HepG2 (cell line): ENCODE results near the gene DAPK3. TPM values are rescaled to one million over a fixed set of nuclear protein-coding genes. Genes with fewer than 3 reads are reported as not detected.
"Not testable (repeated sequence)": the region's sequence is repeated elsewhere in the genome, so short reads cannot be mapped to it uniquely, and the experiment has no call there.

Experiments
- ATAC-seq: fragments of 200-7000 bp; cut with Tn5 transposase; 3 replicates; pipeline ENCODE4 v1.9.1; 2020; ENCODE audit warnings: mild to moderate bottlenecking, moderate library complexity
- BruUV-seq: library from RNA; stranded (reverse); fragments of 400-500 nt; replicated peaks from 2 replicates; lab custom pipeline; 2021; lab: Mats Ljungman, UMichigan
- CTCF ChIA-PET: fragments of 300-600 bp; formaldehyde crosslinking; extraction: SDS; loops from one replicate; lab custom pipeline; 2021; ENCODE audit warnings: low total read pairs, inconsistent platforms, low intra/inter-chr PET ratio; lab: Yijun Ruan, JAX
- POLR2A ChIA-PET: fragments of 350-600 bp; sonication (Branson Sonifier 250); formaldehyde crosslinking; loops from one replicate; lab custom pipeline; 2020; ENCODE audit warnings: antibody characterized with exemption, inconsistent platforms; lab: Yijun Ruan, JAX
- DNase-seq: peaks from one replicate; pipeline ENCODE4 v3.0.0-alpha.2; 2015; ENCODE audit warnings: low spot score
- FAIRE-seq: peaks from 3 replicates; lab custom pipeline; 2011; peaks lifted over from hg19 to GRCh38; lab: Jason Lieb, UNC
- H2AFZ ChIP-seq: one replicate; pipeline ENCODE4 v1.6.1; 2011; ENCODE audit warnings: low read length, inconsistent platforms
- H3K27ac ChIP-seq: fragments of 300-600 bp; 3 replicates; pipeline ENCODE4 v1.8.0; 2011; ENCODE audit warnings: mixed run types, mild to moderate bottlenecking, mixed read lengths, low read length, inconsistent platforms; ENCODE audit not compliant: insufficient read depth; ENCODE audit errors: extremely low read length
- H3K27me3 ChIP-seq, 2 experiments: fragments of 200-600 bp in 1 of 2; 2 replicates in 1 of 2; 3 replicates in 1 of 2; pipeline versions ENCODE4 v1.6.0 to v1.8.0; 2011; ENCODE audit warnings: low read length in 2 of 2, mild to moderate bottlenecking in 2 of 2, moderate library complexity in 2 of 2, inconsistent platforms in 1 of 2; ENCODE audit not compliant: insufficient read depth in 2 of 2, control insufficient read depth in 1 of 2
- H3K36me3 ChIP-seq, 2 experiments: fragments of 200-600 bp in 1 of 2; replicated peaks in 1 of 2; 2 replicates in 1 of 2; 3 replicates in 1 of 2; pipeline versions ENCODE4 v1.5.1 to v1.8.0; 2011; ENCODE audit warnings: low read length in 2 of 2, inconsistent platforms in 1 of 2; ENCODE audit not compliant: insufficient read depth in 2 of 2, control insufficient read depth in 1 of 2
- H3K4me1 ChIP-seq: 2 replicates; pipeline ENCODE4 v1.5.1; 2012; ENCODE audit warnings: low read length, inconsistent platforms; ENCODE audit not compliant: insufficient read depth
- H3K4me2 ChIP-seq: 2 replicates; pipeline ENCODE4 v1.6.0; 2011; ENCODE audit warnings: low read depth, low read length, inconsistent platforms
- H3K4me3 ChIP-seq, 3 experiments: fragments of 200-600 bp in 1 of 3; sonication (generic), shearing (Covaris generic) in 1 of 3; replicated peaks in 1 of 3; 2 replicates each; pipeline ENCODE4 v1.5.1; 2011 to 2016; ENCODE audit warnings: low read length in 3 of 3, inconsistent platforms in 2 of 3, low read depth in 2 of 3, mild to moderate bottlenecking in 2 of 3, control low read depth in 1 of 3, mixed read lengths in 1 of 3; ENCODE audit not compliant: insufficient read depth in 1 of 3
- H3K79me2 ChIP-seq: one replicate; pipeline ENCODE4 v1.6.1; 2011; ENCODE audit warnings: low read length, inconsistent platforms; ENCODE audit not compliant: insufficient read depth
- H3K9ac ChIP-seq: 2 replicates; pipeline ENCODE4 v1.6.0; 2011; ENCODE audit warnings: mild to moderate bottlenecking, low read depth, low read length, inconsistent platforms; ENCODE audit not compliant: insufficient read depth
- H3K9me3 ChIP-seq: 2 replicates; pipeline ENCODE4 v1.5.1; 2012; ENCODE audit warnings: mild to moderate bottlenecking, low read length
- H4K20me1 ChIP-seq: 2 replicates; pipeline ENCODE4 v1.6.0; 2011; ENCODE audit warnings: inconsistent platforms, mild to moderate bottlenecking, low read length, moderate library complexity; ENCODE audit not compliant: insufficient read depth
- RARA ChIP-seq: IDR thresholded peaks from 2 replicates; pipeline ENCODE4 v1.6.1; 2016; ENCODE audit warnings: missing genetic modification reagents, missing compliant biosample characterization
- WGBS: methylation state at CpG from one replicate; pipeline ENCODE4 v1.1.6; 2017; ENCODE audit warnings: low lambda C conversion rate; 5-methylcytosine and 5-hydroxymethylcytosine counted together
- in situ Hi-C: cut with HindIII; loops from 2 replicates; pipeline ENCODE4 v1.10.0; 2017; ENCODE audit warnings: low pct_unique_long_range_greater_than_20kb; ENCODE audit not compliant: extremely low pct_ligation_motif_present
- intact Hi-C: fragments of 100-400 bp; cut with micrococcal nuclease; formaldehyde crosslinking; loops from one replicate; pipeline ENCODE4 v1.10.0; 2022; ENCODE audit not compliant: unreplicated experiment
- polyA plus RNA-seq, 8 experiments: library from polyadenylated mRNA; depleted of rRNA in 3 of 8; stranded (reverse) in 7 of 8; unstranded in 1 of 8; fragments of >200 nt; fragmentation: Illumina TruSeq in 4 of 8; extraction: Trizol in 4 of 8; gene quantifications; 2 replicates each; pipeline versions ENCODE4 v1.2.1 to v1.2.3, GENCODE V29; 2011 to 2016; ENCODE audit warnings: low read depth in 4 of 8, missing spikeins in 1 of 8, mixed read lengths in 1 of 8; ENCODE audit not compliant: insufficient read depth in 1 of 8
- total RNA-seq, 5 experiments: library from RNA; depleted of rRNA; stranded (reverse); fragments of >200 nt; fragmentation: Illumina TruSeq; extraction: Trizol; gene quantifications; 2 replicates each; pipeline ENCODE4 v1.2.3, GENCODE V29; 2016; ENCODE audit warnings: low read depth in 1 of 5
- TF ChIP-seq, protein P1 (sequence below): sonication (generic); formaldehyde crosslinking; IDR thresholded peaks from 2 replicates; pipeline ENCODE4 v1.4.0; 2020; ENCODE audit warnings: missing genetic modification reagents, borderline replicate concordance

The DAPK3 gene
- total and polyA plus RNA-seq, 2 of the 13 experiments (the other 11 are each of a cell fraction or from before 2014, with no cell fraction given): 30.5 to 37.3 TPM

DNA sequence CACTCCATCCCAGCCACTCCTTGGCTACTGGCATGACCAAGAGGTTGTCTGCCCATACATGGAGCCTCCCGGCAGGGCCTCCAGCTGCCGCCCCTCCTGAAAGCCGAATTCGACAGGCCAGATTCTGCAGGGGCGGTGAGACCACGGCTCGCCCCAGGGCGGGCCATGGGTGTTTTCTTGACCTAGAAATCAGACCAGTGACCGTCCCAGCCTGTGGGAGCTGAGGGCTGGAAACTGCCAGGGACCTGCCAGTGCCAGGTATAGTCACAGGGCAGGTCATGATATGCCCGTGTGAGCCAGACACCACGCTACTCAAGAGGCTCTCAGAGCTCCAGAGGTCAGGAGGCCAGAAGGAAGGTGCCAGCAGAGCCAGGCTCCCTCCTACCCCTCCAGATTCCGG lies 16.8 kb downstream of the DAPK3 start (continued):
- TF ChIP-seq, protein P1, sequence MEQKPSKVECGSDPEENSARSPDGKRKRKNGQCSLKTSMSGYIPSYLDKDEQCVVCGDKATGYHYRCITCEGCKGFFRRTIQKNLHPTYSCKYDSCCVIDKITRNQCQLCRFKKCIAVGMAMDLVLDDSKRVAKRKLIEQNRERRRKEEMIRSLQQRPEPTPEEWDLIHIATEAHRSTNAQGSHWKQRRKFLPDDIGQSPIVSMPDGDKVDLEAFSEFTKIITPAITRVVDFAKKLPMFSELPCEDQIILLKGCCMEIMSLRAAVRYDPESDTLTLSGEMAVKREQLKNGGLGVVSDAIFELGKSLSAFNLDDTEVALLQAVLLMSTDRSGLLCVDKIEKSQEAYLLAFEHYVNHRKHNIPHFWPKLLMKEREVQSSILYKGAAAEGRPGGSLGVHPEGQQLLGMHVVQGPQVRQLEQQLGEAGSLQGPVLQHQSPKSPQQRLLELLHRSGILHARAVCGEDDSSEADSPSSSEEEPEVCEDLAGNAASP (CRISPR knock-in tag): no peak
- TF ChIP-seq, all 625 proteins: peak for 0

DNA sequence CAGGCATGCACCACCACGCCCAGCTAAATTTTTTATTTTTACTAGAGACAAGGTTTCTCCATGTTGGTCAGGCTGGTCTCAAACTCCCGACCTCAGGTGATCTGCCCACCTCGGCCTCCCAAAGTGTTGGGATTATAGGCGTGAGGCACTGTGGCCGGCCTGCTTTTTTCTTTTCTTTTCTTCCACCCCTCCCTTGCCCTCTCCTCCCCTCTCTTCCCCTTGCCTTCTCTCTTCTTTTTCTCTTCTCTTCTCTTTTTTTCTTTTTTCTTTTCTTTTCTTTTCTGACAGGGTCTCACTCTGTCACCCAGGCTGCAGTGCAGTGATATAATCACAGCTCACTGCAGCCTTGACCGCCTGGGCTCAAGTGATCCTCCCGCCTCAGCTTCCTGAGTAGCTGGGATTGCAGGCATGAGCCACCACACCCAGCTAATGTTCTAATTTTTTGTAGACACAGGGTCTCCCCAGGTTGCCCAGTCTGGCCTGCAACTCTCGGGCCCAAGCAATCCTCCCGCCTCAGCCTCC lies 18.1 kb downstream of the DAPK3 start:
- 0 out of 2 replicates have a peak, but pooled peaks have one; percentile 0 for TF ChIP-seq RARA (CRISPR knock-in tag)
- TF ChIP-seq, all 625 proteins: peak for 1; not testable (repeated sequence) for 624
- FAIRE-seq, CTCF ChIA-PET, BruUV-seq, H3K27ac ChIP-seq, H4K20me1 ChIP-seq, H3K36me3 ChIP-seq, in situ Hi-C loops, intact Hi-C loops, DNase-seq, H3K9me3 ChIP-seq, H3K79me2 ChIP-seq, H3K9ac ChIP-seq, H2AFZ ChIP-seq, H3K27me3 ChIP-seq, H3K4me1 ChIP-seq, H3K4me3 ChIP-seq: not testable (repeated sequence)
- WGBS: 29% methylated on average over 9 of the region's 9 CpGs
- ATAC-seq: peak; percentile 12; the same call in 2 of the 3 replicates
- peak overlapping the region; percentile 45; the same call in 1 of the 2 replicates for H3K4me2 ChIP-seq
- POLR2A ChIA-PET: interaction anchor here (0.9 kb wide), 1 partner anchor 33 kb away, joined by 3 read pairs; the partner anchor contains the start of gene EEF2
